HG03066 (cell line): ENCODE data around the gene CAVIN1.
"Not testable (repeated sequence)": the region's sequence is repeated elsewhere in the genome, so short reads cannot be mapped to it uniquely, and the experiment has no call there.

Experiments used
- ATAC-seq: cut with Tn5 transposase; IDR thresholded peaks from one replicate; pipeline ENCODE4 v1.9.1; 2021; ENCODE audit warnings: low read depth; ENCODE audit not compliant: unreplicated experiment

CAVIN1 gene

GRCh38 chr17:42381898-42382297 is 41.2 kb downstream of the CAVIN1 start:
- no peak for ATAC-seq

GRCh38 chr17:42380935-42381334 is 42.1 kb downstream of the CAVIN1 start:
- no peak for ATAC-seq

- no peak for ATAC-seq
These were observed 44.0 kb downstream of the CAVIN1 start for GRCh38 chr17:42378959-42379594.

GRCh38 chr17:42378359-42378958 is 44.6 kb downstream of the CAVIN1 start:
- ATAC-seq = no peak

GRCh38 chr17:42373896-42374295 is 49.2 kb downstream of the CAVIN1 start:
- ATAC-seq = no peak

GRCh38 chr17:42372142-42372541 is 50.9 kb downstream of the CAVIN1 start:
- no peak for ATAC-seq

GRCh38 chr17:42368797-42369561 is 54.1 kb downstream of the CAVIN1 start:
- ATAC-seq = not testable (repeated sequence)

GRCh38 chr17:42368310-42368709 is 54.7 kb downstream of the CAVIN1 start:
- not testable (repeated sequence) for ATAC-seq

- not testable (repeated sequence) for ATAC-seq
These were observed 56.7 kb downstream of the CAVIN1 start for GRCh38 chr17:42366176-42367023.

GRCh38 chr17:42365136-42365535 is 57.9 kb downstream of the CAVIN1 start:
- no peak for ATAC-seq

- no peak for ATAC-seq
These were observed 59.1 kb downstream of the CAVIN1 start for GRCh38 chr17:42363767-42364585.

GRCh38 chr17:42363231-42363630 is 59.8 kb downstream of the CAVIN1 start:
- ATAC-seq = no peak

- ATAC-seq = no peak
These were observed 60.7 kb downstream of the CAVIN1 start for GRCh38 chr17:42362245-42362961.

GRCh38 chr17:42361781-42362186 is 61.3 kb downstream of the CAVIN1 start:
- no peak for ATAC-seq

GRCh38 chr17:42360388-42360787 is 62.7 kb downstream of the CAVIN1 start:
- ATAC-seq = not testable (repeated sequence)

- no peak for ATAC-seq
These were observed 63.9 kb downstream of the CAVIN1 start for GRCh38 chr17:42359133-42359532.

- no peak for ATAC-seq
These were observed 64.6 kb downstream of the CAVIN1 start for GRCh38 chr17:42358434-42358833.

- no peak for ATAC-seq
These were observed 67.9 kb downstream of the CAVIN1 start for GRCh38 chr17:42354956-42355843.
